NCI-H345 treated with DMSO at 0.1 percent for 48 hours (cell line): ENCODE results near the gene LYST.
"Not testable (repeated sequence)": the region's sequence is repeated elsewhere in the genome, so short reads cannot be mapped to it uniquely, and the experiment has no call there.

Source experiments
- DNase-seq: peaks from one replicate; lab custom pipeline; 2025; ENCODE audit not compliant: unreplicated experiment; lab: John Stamatoyannopoulos, UW

Gene LYST

DNA sequence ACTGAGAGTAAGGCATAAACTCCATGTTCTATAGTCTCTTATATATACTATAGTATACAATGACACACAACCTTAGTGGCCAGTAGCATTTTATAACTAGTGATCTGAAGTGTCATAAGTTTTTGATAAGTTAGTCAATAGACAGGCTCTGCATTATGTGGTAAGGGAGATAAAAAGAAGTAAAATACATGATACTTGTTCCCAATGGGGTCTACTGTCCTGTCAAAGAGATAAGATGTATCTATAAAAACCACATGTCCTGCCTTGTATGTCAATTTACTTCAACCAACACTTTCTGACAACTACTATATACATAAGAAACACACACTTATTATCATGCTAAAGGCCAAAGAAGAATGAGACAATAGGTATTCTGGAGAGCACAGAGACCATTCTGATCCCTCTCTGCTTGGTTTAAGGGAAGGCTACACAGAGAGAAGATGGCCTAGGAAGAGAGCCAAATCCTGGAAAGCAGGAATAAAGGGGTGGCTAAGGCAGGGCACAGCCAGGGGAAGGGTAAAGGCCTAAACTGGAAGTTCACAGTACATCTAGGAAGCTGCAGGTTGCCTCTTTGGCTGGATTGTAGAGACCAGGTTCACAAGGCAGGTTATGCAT lies 91.4 kb downstream of the LYST start:
- no peak for DNase-seq

DNA sequence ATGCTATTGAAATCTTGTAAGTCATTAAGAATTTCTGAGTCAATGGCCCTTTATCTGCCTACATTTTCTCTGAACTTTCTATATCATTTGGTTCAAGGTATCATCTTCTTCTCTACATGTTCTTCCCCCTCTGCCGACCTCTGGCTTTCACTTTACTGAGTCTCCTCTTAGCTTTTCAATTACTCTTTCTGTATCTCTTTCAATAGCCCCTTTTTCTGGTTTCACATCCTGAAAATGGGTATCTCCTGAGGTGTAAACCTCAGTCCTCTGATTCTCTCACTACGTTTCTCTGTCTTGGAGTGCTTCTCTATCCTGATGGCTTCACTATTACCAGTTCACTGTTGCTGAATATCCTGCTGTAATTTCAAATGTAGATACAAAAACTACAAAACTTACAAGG lies 98.9 kb downstream of the LYST start:
- no peak for DNase-seq

DNA sequence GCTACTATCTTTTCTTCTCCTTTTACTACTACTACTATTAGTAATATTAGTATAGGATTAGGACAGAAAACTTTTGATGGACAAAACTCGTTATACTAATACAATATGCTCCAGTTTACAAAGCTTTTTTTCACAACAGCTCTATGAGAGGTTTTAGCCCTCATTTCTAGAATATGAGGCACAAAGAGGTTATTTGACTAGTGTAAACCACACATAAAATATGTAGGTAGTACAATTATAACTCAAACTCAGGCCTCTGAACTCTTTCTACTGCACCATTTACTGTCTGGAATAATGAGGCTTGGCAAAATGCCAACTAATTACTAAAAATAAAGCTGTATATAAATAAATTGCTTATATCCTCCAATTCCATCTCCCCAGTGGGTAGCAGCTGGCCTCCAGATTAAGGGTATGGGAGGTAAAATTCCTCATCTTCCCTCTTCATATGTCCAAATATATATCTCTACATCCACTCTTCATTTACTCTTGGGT lies 99.9 kb downstream of the LYST start:
- DNase-seq, result no peak

DNA sequence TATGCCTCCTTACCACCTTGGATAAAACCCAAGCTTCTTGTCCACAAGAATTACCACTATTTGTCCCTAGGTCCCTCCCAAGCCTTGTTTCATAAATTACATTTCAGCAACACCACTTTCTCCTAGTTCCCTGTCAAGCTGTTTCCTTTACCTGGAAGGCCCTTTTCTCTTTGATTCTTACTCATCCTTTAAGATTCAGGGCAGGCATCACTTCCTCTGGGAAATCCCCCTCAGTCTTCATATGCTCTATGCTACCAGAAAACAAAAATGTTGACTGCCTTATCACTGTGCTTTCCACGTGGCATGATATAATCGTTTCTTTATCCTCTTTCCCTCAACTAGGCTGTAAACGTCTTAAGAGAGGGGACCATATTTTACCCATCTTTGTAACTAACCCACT lies 102.7 kb downstream of the LYST start:
- no peak for DNase-seq

DNA sequence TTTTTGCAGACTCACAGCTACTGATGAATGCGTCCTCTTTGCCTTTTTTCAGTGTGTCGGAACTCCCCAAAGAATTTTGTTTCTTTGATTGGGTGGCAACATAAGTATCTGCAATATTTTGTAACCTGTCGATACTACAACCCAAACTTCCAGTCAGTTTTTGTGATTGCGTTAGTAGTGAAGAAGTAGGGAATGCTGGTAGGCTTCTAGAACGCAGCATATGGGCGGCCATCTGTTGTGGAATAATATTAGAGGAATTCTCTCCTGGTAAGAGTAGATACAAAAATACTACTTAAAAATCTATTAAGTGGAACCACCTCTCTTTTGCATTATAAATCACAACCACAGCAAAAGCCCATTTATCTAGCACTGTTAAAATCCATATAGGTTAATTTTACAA lies 107.4 kb downstream of the LYST start:
- DNase-seq, result no peak

DNA sequence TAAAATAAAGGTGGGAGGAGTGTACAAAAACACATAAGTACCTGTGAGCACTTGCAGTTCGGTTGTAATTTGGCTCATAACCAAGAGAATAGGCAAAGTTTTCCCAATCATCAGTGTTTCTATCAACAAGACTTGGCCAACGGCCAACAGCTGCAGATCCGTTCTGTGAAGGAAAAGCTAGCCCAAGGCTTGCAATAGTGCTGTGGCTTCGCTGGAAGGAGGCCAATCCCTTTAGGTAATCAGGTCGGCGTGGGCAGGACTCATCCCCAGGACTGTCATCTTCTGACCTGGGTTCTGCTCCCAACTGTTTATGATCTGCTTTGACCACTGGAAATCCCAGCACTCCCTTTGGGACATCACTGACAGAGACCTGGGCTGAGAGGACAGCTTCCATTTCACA lies 107.8 kb downstream of the LYST start:
- DNase-seq, result peak; percentile 68

DNA sequence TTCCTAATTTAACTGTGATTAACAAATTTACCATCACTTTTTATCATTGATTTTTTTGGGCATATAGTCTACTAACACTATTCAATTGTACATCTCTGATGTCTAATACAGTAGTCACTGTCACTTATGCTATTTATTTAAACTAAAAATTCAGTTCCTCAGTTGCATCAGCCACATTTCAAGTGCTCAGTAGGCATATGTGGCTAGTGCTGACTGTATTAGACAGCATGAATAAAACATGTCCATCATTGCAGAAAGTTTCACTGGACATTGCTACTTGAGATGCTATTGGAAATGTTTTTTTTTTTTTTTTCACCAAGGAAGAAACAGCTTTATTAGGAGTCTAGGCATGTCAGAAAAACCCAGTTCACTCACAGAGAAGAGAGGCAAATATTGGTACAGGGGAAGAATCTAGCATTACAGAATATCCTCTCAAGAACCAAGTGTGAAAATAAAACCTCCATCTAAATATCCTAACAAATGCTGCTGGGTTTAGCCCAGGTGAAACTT lies 109.1 kb downstream of the LYST start:
- DNase-seq, result no peak

DNA sequence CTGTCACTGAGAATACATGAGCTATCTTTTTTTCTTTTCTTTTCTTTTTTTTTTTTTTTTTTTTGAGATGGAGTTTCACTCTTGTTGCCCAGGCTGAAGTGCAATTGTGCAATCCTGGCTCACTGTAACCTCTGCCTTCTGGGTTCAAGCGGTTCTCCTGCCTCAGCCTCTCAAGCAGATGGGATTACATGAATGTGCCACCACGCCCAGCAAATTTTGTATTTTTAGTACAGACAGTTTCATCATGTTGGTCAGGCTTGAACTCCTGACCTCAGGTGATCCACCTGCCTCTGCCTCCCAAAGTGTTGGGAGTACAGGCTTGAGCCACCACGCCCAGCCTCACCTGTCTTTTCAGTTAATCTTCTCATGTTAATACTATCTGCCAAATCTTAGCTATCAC lies 112.5 kb downstream of the LYST start:
- DNase-seq, result not testable (repeated sequence)

DNA sequence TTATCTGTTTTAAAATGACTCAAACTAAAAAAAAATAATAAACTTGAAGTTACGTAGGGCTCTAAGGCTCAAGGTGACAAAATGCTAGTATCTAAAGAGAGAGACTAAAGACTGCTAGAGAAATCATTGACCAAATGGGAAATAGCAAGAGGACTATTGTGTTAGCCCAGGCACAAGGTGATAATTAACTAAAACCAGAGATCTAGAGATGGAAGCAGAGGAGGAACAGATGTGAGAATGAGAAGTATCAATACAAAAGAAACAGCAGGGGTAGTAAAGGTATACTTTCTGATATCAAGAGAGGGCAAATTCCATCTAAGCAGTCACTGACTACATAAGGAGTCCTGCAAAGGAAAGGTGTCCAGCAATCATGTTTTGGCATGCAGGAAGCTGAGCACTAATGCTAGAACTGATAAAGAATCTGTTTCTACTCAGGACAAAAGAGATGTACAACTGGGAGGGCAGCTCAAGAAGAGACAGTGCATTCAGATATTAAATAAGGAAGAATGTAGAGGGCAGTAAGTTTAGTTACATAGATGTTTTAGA lies 116.9 kb downstream of the LYST start:
- DNase-seq, result no peak

DNA sequence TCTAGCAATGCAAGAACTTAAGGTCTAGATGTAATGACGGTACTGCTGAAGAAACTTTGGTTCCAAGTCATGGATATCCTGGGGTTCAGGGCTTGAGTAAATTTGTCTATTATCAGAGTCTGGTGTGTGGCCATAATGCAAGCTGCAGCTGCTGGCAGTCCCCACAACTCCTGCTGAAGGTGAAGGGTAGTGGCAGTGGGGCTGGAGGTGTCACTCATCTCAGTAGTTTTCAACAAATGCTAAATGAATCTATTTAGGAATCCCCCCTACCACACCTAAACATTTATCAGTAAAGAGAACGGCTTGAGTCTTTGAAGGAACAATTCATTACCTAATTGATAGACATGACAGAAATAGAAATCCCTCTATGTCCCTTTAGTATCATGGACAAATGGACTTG lies 118.0 kb downstream of the LYST start:
- no peak for DNase-seq

DNA sequence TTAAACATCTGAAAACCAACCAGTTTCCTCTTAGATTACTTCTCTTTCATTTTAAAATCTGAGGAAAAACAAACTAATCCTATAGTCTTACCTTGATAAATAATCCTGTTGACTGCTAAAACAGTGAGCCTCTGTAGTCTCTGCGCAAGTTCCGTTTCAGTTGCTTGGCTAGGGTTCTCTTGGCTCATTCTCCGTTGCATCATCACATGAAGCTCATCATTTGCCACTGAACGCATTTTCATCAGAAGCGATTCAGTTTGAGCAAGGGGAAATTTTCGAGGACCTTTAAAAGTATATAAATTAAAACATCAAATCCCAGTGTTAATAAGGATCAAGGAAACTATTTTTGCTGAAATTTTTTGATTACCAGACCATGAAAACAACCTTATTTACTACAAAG lies 120.5 kb downstream of the LYST start:
- no peak for DNase-seq

DNA sequence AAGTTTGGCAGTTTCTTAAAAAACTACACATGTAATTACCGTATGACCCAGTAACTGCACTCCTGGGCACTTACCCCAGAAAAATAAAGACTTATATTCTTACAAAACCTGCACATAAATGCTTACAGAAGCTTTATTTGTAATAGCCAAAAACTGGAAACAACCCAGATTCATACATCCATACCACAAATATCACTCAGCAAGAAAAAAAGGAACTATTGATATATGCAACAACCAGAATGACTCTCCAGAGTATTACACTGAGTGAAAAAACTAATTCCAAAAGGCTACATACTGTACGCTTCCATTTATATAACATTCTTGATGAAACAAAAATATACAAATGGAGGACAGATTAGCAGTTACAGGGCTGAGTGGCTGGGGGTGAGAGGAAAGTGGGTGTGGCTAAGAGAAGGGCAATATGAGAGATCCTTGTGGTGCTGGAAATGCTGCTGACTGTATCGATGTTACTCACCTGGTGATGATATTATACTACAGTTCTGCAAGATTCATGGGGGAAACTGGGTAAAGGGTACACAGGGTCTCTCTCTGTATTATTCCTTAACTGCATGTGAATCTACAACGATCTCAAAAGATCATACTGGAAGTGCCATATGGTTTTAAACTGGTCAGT lies 121.1 kb downstream of the LYST start:
- no peak for DNase-seq

DNA sequence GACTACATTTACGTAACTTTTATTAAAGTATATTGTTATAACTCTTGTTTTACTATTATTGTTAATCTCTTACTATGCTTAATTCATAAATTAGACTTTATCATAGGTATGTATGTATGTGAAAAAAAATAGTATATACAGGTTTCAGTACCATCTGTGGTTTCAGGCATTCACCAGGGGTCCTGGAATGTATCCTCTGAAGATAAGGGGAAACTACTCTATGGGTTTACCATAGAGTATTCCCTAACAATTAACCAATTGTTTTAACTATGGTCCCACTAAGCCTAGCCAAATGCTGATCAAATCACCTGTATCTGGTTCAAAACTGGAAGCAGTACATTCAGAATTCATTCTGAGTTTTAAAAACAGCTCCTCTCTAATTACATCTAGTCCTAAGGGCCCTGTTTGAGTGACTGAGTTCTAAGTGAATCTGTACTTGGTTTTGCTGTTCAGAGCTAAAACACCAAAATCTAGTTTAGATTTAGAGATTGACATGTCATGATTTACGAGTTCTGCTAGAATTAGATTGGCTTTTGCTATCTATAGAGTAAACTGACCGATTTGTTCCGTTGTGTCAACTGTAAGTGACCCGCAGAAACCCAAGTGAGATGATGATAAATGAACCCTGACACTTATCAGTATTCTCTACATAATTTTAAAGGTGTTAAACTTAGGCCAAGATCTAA lies 123.6 kb downstream of the LYST start:
- no peak for DNase-seq

DNA sequence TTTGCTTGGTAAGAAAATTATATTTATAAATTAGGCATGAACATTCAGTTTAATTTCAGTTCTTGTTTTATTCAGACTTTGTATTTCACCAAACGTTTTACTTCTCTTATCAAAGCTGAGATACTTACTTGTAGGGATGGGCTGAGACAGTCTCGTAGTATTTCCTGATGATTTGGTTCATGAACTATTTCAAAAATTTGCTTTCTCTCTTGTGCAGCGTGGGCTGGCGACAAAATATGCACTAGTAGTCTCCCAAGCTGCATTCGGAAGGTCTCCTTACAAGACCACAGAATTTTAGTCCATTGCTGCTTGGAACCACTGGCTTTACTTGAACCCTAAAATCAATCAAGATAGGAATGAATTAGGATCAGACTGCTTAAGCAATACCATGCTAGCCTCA lies 125.4 kb downstream of the LYST start:
- DNase-seq, result no peak

DNA sequence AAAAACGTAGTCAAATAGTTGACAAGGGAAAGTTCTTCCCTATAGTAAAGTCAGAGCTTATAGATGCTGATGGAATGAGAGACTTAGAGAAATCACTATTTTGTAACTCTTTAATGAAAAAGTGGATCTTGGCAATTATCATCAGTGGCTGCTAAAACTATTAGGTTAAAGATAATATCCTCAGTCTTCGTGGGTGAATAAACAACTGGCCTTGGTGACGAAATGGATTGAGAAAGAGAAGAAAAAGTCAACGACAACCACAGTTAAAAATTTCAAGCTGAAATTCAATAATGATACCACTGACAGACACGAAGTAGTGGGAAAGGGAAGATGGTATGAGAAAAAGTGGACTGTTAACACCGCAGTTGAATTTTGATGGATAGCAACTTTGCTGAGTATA lies 127.1 kb downstream of the LYST start:
- DNase-seq, result no peak

DNA sequence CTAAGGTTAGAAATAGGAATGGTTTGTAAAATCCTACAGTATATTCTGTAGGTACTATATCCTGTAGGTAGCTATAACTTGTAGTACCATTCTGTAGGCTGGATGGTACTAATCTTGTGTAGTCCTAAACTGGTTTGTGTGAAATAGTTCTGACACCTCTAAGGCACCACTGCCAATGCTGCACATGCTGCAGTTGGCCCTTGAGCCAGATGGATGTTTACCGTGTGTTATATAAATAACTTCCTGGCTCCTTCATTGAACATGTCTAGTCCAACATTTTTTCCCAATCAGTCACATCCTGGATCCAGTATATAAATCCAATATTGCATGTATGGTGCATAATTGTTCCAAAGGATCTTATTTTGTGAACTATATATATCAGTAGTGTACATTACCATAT lies 127.6 kb downstream of the LYST start:
- no peak for DNase-seq

DNA sequence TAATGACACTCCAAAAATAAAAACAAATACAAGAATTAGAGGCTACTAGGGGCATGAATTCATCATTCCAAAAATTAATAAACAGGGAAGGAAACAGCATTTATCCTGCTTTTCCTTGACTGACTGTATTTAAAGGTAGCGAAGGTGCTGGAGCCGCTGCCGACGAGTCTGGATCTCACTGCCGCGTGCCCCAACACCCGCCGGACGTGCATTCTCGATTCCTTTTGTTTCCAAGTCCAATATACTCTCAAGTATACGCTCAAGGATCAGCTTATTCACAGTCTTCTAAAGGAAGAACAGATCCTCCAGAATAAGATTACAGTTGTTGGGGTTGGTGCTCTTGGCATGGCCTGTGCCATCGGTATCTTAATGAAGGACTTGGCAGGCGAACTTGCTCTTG lies 129.0 kb downstream of the LYST start:
- DNase-seq, result no peak

DNA sequence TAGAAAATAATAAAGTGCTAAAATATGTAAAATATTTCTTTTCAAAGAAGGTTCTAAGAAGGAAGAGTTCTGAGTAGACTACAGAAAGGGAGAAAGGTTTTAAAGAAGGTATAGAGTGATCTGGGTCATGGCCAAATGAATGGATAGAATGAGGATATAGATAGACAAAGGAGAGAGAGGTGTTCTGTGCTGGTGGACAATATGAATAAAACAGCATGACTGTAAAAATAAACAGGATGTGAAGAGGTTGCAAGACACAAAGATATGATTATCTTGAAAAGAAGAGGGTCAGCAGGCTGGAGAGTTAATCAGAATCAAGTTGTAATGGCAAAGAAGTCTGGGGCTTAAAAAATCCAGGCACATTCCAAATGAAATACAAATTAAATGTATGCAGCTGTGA lies 130.4 kb downstream of the LYST start:
- DNase-seq, result no peak

DNA sequence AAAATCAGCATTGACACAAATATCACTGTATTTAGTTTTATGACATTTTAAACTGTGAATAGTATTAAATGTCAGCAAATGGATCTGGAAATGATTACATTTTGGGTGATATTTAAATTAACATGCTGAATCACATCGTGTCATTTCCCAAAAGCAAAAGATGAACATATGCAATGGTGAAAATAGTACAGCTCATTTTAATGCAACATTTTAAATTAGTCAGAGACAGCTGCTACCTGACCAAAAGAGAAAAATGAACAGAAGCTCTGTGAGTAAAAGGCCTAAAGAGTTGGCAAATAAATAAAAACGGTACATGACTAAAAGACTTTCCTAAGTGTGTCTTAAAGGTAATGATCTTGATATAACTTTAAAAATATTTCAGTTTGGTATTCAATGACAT lies 131.1 kb downstream of the LYST start:
- no peak for DNase-seq

DNA sequence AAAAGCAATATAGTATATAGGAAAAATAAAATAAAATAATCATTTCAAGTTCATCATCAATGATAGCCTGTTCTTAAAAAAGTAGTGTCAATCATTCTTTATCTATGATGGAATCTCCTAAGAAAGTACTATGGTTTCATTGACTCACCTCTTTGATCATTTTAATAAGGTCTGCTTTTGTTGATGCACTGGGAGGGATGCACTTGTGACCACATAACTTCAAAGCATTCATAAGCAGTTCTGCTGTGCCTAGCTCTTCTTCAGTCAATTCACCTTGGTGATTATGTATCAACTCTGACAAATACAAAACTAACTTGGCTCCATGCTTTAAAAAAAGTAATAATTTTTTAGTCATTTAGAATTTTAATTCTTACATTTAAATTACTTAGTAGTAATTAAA lies 132.4 kb downstream of the LYST start:
- no peak for DNase-seq

DNA sequence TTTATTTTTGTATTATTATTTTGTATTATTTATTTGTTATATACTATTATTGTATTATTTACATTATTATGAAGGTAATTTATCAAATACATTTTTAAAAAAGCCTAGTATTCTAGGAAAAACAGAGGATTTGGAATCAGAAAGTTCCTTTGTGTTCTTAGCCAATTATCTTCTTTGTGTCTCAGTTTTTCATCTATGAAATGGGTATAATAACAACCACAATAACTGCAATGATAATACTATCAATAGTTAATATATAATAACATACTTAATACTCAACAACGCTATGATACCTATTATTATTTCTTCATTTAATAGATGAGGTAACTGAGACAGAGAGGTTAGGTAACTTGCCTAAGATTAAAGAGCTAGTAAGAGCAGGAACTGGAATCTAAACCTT lies 136.7 kb downstream of the LYST start:
- no peak for DNase-seq

DNA sequence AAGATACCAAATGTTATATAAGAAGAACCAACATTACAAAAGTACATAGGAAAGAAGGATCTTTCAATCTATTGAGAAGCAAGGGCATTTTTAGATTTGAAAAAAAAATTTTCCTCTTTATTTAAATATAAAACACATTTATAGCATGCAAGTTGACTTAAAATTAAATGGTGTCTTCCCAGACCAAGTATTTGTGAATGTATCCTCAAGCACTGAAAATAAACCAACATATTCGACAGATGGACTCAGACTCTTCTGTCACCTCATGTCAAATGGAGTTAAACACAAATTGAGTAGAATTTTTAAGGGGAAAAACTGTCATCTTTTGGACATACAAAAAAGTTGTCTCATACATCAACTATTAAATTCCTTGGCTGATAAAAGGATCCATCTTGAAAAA lies 140.1 kb downstream of the LYST start:
- DNase-seq, result no peak
